Tibial artery (tissue), 4 donors: ENCODE data around the gene GRK4.
"Not testable (repeated sequence)": the region's sequence is repeated elsewhere in the genome, so short reads cannot be mapped to it uniquely, and the experiment has no call there.

Experiments
- DNase-seq, 2 donors: peaks; one replicate each; pipeline ENCODE4 v3.0.0-alpha.2; 2019
- H3K27ac ChIP-seq, 2 donors: fragments of 200-600 bp; sonication (generic) in 1 of 2; 1 replicate in 1 of 2; 2 replicates in 1 of 2; pipeline ENCODE4 v1.5.1; 2018 to 2019; ENCODE audit warnings: mild to moderate bottlenecking in 1 of 2
- H3K27me3 ChIP-seq, 2 donors: fragments of 200-600 bp; sonication (generic) in 1 of 2; one replicate each; pipeline versions ENCODE4 v1.5.1 to v1.6.0; 2016 to 2019
- H3K36me3 ChIP-seq, 3 donors: fragments of 200-600 bp; sonication (generic) in 2 of 3; one replicate each; pipeline ENCODE4 v1.5.1; 2016 to 2019; ENCODE audit warnings: mild to moderate bottlenecking in 2 of 3
- H3K4me1 ChIP-seq, 4 donors: fragments of 200-600 bp; sonication (generic) in 2 of 4; 1 replicate in 3 of 4; 2 replicates in 1 of 4; pipeline ENCODE4 v1.5.1; 2016 to 2019
- H3K4me3 ChIP-seq, 2 donors: fragments of 200-600 bp; sonication (generic) in 1 of 2; 1 replicate in 1 of 2; 2 replicates in 1 of 2; pipeline ENCODE4 v1.5.1; 2018 to 2019; ENCODE audit warnings: mild to moderate bottlenecking in 2 of 2
- H3K9me3 ChIP-seq, 3 donors: fragments of 200-600 bp; sonication (generic) in 1 of 3; one replicate each; pipeline ENCODE4 v1.5.1; 2016 to 2019
- CTCF ChIP-seq, 2 experiments: fragments of 200-600 bp in 1 of 2; fragments of 450-650 bp in 1 of 2; IDR thresholded peaks; one replicate each; pipeline ENCODE4 v1.5.1; 2017 to 2019; ENCODE audit warnings: antibody characterized with exemption in 2 of 2, mild to moderate bottlenecking in 1 of 2, moderate library complexity in 1 of 2
- intact Hi-C: fragments of 100-400 bp; cut with DNase I; formaldehyde crosslinking; loops from one replicate; pipeline ENCODE4 v1.15.0; 2023; ENCODE audit warnings: low total_unique reads

The GRK4 gene

GRCh38 chr4:2942037-2942531 lies 21.3 kb upstream of the GRK4 start:
- TF ChIP-seq CTCF (IDR thresholded peaks at IDR 0.05): no peak
- Histone ChIP-seq H3K4me3 (no peak overlapping the region), H3K9me3 (no peaks in the 10 kb centered on the region), H3K4me1 (peaks cover 0 to 5% (median 3%) of the 10 kb centered on the region in 4 donors), H3K27ac (no peak overlapping the region), H3K27me3 (no peaks in the 10 kb centered on the region), H3K36me3 (peaks cover 82 to 99% (median 98%) of the 10 kb centered on the region in 3 donors)
- intact Hi-C loops: no loop called here
- no peak for DNase-seq

GRCh38 chr4:2942532-2943363 lies 20.6 kb upstream of the GRK4 start:
- Histone ChIP-seq H3K27me3 (no peaks in the 10 kb centered on the region), H3K4me3 (no peak overlapping the region), H3K27ac (no peak overlapping the region), H3K9me3 (no peaks in the 10 kb centered on the region), H3K4me1 (no peaks in the 10 kb centered on the region), H3K36me3 (peaks cover 88 to 100% (median 98%) of the 10 kb centered on the region in 3 donors)
- intact Hi-C loops: no loop called here
- no peak for TF ChIP-seq CTCF (IDR thresholded peaks at IDR 0.05)
- DNase-seq: no peak

- intact Hi-C loops: no loop called here
- Histone ChIP-seq H3K4me1 (no peaks in the 10 kb centered on the region), H3K9me3 (no peaks in the 10 kb centered on the region), H3K4me3 (no peak overlapping the region), H3K36me3 (peaks cover 85 to 100% (median 99%) of the 10 kb centered on the region in 3 donors), H3K27ac (no peak overlapping the region), H3K27me3 (no peaks in the 10 kb centered on the region)
- no peak for DNase-seq
- TF ChIP-seq CTCF (IDR thresholded peaks at IDR 0.05): no peak
Observed at GRCh38 chr4:2943364-2944090, 19.8 kb upstream of the GRK4 start.

- no peak overlapping the region for H3K27ac ChIP-seq
- no peak overlapping the region for H3K4me3 ChIP-seq
- H3K4me1 ChIP-seq: no peaks in the 10 kb centered on the region
- TF ChIP-seq CTCF (IDR thresholded peaks at IDR 0.05): no peak
- intact Hi-C loops: no loop called here
- H3K36me3 ChIP-seq: peaks cover 87 to 100% (median 97%) of the 10 kb centered on the region in 3 donors
- no peaks in the 10 kb centered on the region for H3K9me3 ChIP-seq
- no peak for DNase-seq
- H3K27me3 ChIP-seq: no peaks in the 10 kb centered on the region
Observed at GRCh38 chr4:2944091-2944482, 19.3 kb upstream of the GRK4 start.

- no peaks in the 10 kb centered on the region for H3K9me3 ChIP-seq
- intact Hi-C loops: loop anchor here (5.0 kb wide), 1 partner anchor 258 kb away; no protein-coding TSS in a partner anchor
- H3K4me3 ChIP-seq: no peak overlapping the region
- no peak for TF ChIP-seq CTCF (IDR thresholded peaks at IDR 0.05)
- peaks cover 87 to 100% (median 97%) of the 10 kb centered on the region in 3 donors for H3K36me3 ChIP-seq
- DNase-seq: no peak
- no peaks in the 10 kb centered on the region for H3K4me1 ChIP-seq
- no peak overlapping the region for H3K27ac ChIP-seq
- no peaks in the 10 kb centered on the region for H3K27me3 ChIP-seq
Observed at GRCh38 chr4:2944586-2945526, 18.5 kb upstream of the GRK4 start.

GRCh38 chr4:2945619-2946604 lies 17.5 kb upstream of the GRK4 start:
- not testable (repeated sequence) for H3K4me3 ChIP-seq, H3K9me3 ChIP-seq, H3K27ac ChIP-seq, H3K27me3 ChIP-seq, DNase-seq, H3K4me1 ChIP-seq
- intact Hi-C loops: loop anchor here (5.0 kb wide), 1 partner anchor 259 kb away; no protein-coding TSS in a partner anchor
- peaks cover 87 to 100% (median 96%) of the 10 kb centered on the region in 3 donors for H3K36me3 ChIP-seq
